ENCODE measurements around the gene MDP1.
A peak's percentile ranks its signal among the peaks of the same experiment; 100 is the strongest.

Gene MDP1

DNA sequence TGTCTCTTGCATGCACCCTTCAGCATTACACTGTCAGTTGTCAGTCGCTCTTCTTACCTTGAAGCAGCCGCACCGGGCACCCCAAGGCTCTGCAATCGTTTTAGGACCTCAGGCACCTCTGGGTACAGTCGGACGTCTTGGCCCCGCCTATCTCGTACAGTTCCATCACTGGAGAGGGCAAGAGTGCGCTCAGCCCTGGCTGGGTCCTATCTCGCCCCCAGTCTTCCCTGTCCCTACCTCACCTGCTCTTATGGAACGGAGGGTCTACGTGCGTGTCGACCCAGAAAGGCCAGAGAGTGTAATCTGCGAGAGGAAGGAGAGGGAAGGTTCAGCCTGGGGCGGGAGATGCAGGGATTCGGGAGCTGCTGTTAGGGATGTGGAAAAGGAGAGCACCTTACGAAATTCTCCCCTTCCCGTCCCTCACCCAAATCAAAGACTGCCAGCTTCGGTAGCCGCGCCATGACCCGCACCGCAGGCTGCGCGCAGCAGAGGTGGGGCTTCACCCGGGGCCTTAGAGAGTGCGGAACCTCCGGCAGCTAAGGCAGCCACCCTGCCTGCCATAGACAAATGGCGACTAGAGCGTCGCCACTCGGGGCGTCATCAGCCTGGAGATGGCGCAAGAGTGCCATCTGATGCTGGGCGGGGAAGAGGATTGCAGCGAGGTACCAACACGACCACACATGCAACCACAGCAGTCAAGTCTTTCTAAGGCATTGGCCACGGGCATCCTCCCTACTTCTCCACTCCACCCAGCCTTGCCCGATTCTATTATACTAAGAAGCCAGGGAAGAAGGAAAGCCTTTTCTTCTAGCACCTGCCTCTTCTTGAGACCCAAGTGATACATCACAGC is at the start of gene MDP1:
MDP1 (minus strand) TSS at position 572 of the 850 bp plus-strand sequence; CDS start at position 461, 111 bp downstream.
- peak; percentile 88 for DNase-seq (ENCODE audit: low spot score)

DNA sequence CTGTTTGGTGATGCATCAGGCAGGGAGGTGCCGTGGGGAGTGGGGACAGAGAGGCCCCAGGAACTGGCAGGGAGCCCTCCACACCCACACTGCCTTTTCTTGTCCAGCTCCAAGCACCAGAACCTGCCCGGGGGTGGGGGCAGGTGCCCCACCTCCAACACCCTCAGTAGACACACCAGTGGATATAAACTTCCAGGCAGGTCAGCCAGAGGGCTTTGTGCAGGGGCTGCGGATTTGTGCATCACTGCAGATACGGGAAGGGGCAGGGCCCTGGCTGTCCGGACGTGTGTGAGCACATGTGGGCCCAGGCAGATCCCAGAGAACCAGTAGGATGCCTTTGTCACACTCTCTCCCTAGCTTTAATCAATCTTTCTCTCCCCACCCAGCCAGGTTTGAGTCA is 48.4 kb upstream of the MDP1 start:
- DNase-seq (ENCODE audit: low spot score): no peak

DNA sequence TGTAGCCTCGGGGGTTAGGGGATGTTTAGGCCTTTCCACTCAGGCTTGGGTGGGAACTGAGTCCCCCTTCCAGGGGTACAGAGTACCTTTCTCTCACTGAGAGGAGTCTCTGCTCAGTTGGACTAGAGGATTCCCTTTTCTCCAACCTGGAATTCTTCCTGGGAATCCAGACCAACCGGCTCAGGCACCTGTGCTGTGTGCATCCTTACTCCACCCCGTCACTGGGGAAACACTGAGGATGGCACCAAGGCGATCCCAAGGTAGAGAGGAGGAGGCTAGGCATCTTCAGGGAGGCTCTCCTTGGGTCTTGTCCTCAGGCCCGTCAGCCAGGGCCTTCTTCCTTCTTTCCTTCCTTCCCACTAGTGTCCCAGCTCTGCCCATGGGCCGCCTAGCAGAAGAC is 48.0 kb upstream of the MDP1 start:
- DNase-seq (ENCODE audit: low spot score): no peak

DNA sequence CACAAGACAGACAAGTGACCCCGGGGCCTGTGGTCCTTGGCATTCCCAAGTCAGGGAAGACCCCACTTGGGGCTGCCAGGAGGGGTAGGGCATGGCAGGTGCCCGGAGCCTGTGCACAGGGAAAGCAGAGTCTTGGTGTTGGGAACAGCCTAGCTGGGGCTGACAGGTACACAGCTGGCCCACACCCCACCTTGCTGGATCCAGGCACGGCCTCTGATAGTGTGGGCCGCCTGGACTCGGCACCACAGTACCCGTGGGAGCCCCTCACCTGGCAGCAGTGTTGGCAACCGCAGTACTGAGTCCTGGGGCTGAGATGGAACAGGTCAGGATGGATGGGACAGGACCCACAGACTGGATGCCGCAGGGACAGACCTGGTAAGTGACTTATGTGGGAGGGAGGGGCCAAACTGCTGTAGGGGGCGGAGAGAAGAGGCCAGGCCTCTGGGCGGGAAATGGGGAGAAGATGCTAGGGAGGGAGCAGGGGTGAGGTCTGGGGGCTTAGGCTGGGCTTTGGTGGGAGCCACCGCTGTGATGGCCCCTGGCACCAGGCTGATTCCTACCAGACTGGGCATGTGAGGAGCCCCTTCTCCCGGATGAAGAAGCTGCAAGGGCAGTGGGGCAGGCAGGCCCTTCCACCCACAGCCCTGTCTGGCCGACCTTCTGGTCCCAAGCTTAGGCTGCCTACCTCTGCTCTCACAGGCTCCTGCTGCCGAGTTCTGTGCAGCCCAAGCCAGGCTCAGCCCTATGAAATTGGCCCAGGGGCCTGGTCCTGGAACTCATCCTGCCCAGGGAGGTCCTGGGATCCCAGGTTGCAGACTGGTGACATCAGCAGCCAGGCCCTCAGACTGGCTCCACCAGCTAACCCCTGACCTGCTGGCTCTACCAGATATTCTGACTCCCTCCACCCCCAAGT is 47.2 kb upstream of the MDP1 start, which contains the start of gene TGM1:
TGM1 (minus strand) TSS at position 357 of the 913 bp plus-strand sequence. CDS start 825 bp downstream, outside the sequence.
- DNase-seq (ENCODE audit: low spot score): no peak

DNA sequence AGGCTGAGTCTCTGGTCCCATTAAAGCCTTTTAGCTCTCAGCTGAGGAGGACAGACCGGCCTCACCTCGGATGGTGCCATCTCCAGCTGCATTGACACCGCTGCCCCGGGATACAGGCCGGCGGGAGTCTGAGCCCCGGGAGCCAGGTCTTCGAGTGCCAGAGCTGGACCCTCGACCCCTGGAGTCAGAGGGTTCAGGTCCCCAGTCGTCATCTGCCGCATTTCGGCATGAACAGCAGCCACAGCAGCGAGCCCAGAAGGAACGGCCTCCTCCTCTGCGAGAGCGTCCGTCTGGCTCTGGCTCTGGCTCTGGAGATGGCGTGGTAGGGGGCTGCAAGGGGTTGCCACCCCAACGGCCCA is 46.1 kb upstream of the MDP1 start:
- DNase-seq (ENCODE audit: low spot score): no peak

DNA sequence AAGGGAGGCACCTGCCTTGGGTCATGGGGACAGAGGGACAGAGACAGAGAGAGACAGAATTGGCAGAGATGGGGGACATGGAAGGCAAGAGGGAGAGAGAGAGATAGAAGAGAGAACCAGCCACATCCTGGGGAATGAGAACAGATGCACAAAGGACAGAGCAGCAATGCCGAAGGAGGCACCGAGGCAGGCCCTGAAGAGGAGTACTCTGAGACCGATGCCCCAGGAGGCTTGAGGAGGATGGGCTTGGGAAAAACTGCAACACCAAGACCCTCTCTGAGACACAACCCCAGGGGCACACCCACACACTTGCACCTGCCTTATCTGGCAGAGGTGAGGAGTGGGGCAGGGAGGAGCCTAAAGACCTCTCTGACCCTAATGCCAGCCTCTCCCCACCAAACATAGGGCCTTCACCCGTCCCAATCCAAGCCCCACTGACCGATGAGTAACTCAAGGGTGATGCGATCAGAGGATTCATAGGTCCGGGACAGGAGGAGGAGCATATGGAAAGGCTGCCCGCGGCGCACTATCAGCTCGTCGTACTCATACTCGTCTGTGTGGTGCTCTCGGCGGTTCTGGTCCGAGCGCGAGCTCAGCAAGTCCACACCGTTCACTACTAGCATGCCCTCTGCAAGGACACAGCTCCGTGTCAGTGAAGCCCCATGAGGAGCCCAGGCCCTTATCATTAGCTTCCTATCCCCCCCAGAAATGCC is 45.5 kb upstream of the MDP1 start:
- no peak for DNase-seq (ENCODE audit: low spot score)

DNA sequence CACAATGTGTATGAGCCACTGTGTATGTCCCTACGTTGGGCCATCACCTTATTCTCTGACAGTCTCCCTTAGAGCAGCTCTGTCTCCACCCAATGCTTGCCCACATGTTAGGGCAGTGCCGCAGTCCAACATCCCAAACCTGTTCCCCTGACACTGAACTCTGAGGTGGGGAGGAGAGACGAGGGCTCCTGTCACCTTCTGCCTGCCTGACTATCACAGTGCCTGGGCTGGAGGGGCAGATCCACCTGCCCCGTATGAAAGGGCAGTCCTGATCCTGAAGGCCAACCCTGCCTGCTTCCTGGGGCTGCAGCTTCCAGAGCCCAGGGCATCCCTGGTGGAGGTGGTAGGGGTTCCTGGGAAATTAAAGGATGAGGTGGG is 44.9 kb upstream of the MDP1 start:
- no peak for DNase-seq (ENCODE audit: low spot score)

DNA sequence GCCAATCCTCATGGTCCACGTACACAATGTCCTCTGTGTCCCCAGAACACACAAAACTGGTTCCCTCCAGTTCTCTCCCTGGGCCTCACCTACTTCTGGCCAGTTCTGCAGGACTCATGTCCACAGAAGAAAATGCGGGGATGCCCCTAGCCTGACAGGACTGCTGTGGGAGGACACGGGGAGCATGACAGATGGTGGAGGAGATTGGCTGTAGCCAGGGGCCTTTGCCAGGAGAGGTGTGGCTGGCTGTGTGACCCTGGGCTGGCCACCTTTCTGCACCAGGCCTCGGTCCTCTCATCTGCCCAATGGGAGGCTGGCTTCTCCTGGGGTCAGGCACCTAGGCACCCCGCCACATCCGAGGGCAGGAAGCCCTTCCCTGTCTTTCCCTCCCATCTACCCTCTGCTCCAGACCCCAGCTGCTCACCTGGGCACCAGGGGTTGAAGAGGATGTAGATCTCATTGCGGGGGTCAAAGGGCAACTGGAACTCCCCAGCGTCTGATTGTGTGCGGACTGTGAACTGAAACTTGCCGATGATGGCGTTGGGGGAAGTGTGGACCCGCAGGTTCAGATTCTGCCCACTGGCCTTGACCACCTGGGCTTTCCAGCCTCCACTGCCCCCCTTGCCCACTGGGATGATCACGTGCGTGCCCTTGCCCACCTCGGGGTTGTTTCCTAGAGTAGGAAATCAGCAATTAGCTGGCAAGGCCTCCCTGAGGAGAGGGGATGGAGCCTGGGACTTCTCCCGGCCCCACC is 44.3 kb upstream of the MDP1 start:
- no peak for DNase-seq (ENCODE audit: low spot score)

DNA sequence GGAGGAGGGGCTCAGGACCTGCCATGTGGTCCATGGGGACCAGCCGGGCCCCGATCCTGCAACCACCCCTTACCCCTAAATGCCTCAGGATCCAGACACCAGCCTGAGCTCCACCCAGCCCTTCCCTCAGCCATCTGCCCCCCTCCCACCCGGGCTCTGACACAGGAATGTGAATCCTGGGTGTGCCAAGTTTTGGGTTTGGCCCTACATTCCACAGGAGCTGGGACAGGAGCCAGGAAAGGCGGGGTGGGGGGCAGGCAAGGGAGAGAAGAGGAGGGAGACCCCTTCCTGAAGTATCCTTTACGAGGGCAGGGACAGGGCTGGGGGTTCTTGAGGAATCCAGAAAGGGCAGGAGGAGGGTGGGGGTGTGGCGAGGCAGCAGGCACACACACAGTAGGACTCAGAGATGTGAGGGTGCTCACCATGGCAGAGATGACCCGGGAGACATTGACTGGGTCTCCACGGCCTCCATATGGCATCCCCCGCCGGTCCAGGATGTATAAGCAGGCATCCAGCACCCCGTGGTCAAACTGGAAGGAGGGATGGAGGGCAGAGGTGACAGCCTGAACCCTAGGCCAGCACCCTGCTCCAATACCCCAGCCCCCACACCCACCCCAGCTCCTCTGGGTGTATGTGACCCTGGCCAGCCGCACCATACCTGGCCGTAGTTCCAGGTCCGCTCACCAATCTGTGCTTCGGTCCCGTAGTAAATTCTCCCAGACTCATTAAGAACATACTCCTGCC is 43.6 kb upstream of the MDP1 start:
- no peak for DNase-seq (ENCODE audit: low spot score)

DNA sequence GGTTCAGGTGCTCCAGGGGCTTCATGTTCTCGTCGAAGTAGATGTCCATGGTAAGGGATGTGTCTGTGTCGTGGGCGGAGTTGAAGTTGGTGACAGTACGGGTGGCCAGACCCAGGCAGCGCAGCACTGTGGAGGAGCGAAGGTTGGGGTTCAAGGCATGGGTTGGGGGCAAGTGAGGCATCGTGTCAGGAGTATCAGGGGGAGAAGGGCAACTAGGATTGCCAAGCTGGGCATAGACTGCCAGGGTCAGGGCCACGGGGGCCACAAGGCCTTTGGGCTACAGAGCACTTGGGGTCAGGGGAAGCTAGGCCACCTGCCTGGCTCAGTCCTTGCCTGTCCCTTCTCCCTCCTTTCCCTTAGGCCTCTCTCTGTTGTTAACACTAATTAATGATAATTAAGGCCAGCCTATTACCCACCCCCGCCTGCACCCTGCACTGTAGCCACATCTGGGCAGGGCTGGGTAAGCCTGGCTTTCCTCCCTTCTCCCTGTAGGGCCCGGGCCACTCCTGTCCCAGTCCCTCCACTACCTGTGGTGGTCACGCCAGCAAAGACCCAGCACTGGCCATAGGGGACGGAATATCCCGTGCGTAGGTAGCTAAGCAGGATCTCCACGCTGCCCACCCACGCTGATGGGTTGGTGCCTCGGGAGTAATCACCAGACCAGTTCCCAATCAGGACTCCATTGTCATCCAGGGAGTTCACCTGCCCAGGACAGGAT is 42.8 kb upstream of the MDP1 start:
- DNase-seq (ENCODE audit: low spot score): no peak

DNA sequence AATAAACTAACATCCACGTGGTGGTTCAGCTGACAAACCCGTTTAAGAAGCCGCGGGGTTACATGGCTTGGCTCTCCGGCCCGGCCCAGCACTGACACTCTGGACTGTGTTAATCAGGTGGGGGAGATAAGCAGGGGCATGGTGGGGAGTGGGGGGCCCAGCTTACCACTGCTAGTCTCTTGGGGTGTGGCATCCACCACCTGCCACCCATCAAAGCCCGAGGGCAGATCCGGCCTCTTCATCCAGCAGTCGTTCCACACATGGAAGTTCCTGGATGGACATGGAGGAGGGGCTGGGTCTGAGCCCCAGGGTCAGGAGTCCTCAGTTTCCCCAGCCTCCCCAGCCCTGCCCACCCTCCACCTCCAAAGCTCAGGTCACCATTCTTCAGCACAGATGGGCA is 42.3 kb upstream of the MDP1 start:
- DNase-seq (ENCODE audit: low spot score): no peak

DNA sequence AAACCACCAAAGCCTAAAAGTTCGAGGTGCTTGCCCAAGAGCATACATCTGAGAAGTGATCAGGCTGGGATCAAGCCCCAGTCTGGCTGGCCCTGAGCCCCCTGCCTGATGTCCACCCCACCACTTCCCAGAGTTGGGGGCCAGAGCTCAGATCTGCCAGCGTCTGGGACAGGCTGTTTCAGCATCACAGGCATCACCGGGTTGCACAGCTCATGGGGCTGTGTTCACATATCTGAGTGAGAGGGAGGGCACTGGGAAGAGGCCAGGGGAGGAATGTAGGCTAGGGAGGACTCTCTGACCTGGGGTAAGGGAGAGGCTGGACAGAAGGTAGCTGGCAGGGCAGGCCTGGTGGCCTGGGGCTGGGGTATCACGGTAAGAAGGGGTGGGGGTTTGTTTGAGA is 41.1 kb upstream of the MDP1 start:
- DNase-seq (ENCODE audit: low spot score): no peak

DNA sequence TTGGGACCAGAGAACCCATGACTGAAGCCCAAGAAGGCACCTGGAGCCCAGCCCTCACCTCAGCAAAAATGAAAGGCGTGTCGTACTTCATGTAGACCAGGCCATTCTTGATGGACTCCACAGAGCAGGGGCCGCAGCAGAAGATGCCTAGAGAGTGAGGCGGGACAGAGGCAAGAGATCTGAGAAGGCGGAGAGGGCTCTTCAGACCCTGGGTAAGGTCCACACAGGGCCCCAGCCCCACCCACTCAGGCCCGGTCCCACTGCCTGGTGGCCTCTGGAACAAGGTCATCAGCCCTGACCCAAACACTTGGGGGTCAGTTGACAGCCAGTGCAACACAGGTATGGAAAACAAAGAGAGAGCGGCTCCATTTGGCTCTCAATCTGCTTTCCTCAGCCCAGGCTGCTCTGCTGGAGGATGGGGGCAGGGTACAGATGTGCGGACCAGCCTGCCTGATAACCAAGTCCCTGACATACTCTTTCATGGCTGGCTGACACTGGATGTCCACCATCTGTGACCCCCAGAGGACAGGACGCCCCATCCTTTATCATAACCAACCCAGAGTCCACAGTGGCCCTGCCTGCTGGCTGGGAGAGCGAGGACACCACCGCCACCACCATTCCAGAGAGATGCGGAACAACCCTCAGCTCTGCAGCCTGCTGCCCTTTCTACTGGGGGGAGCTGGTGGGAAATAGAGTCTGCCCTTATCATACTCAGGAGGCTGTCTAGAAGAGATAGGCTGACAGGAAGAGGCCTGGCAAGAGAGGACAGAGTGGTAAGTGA is 40.3 kb upstream of the MDP1 start:
- DNase-seq (ENCODE audit: low spot score): no peak

DNA sequence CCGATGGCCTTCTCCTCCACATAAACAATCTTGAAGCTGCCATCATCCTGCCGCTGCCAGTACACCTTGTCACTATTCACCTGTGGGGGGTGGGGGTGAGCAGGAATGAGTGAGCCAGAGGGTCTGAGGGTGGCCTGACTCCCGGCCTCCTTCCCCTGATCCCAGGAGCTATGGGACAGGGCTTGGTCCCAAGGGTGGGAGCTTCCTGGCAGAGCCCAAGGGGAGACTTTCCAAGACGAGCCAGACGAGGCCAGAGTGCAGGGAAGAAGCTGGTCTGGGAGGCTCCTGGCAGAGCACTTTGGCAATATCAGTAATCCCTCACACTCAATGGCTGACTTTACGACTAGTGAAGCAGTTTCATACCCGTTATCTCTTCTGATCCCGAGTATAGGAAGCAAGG is 39.6 kb upstream of the MDP1 start:
- DNase-seq (ENCODE audit: low spot score): no peak

DNA sequence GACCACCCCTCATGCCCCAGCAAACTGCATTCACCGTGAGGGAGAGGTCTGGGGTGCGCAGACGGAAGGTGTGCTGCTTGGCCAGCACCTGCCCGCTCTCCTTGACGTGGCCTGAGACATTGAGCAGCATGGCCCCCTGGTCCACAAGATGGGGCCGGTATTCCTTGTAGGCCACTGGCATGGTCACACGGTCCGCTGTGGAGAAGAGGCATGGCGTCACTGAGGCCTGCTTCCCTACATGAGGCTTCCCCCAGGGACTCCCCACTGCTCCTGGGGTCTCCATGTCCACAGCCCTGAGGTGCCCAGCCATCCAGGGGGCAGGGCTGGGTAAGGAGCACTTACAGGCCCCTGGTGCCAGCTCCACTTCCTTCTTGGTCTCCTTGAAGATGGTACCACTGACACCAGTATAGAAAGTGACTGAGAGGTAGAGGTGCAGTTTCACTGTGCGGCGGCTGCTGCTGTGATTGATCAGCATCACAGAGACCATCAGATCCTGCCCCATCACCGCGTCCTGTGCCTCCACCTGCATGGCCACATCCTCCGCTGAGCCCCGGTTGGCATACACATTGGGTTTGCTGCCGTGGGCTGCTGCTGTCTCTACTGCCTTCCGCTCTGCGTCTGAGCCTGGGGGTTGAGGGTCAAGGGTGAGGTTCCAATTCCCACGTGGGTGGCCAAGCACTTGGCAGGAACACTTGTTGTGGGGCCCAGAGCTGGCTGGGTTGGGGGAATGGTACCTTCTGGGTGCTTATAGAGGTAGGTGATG is 38.9 kb upstream of the MDP1 start:
- DNase-seq (ENCODE audit: low spot score): no peak

DNA sequence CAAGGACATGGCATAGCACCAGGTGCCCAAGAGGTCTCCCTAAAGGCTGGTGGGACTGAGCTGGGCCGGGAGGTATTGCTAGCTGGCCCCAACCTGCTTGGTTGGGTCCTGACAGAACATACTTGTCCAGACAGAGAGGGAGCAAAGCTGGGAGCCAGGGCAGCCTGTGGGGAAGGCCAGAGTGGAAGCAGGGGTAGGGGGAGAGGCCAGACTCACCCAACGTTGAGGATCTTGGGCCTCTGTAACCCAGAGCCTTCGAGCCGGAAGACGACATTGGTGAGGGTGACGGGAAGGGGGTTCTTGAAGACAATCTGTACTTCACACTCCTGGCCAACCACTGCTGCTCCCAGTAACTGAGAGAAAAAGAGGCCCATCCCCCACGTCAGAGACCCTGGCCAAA is 38.1 kb upstream of the MDP1 start:
- no peak for DNase-seq (ENCODE audit: low spot score)

DNA sequence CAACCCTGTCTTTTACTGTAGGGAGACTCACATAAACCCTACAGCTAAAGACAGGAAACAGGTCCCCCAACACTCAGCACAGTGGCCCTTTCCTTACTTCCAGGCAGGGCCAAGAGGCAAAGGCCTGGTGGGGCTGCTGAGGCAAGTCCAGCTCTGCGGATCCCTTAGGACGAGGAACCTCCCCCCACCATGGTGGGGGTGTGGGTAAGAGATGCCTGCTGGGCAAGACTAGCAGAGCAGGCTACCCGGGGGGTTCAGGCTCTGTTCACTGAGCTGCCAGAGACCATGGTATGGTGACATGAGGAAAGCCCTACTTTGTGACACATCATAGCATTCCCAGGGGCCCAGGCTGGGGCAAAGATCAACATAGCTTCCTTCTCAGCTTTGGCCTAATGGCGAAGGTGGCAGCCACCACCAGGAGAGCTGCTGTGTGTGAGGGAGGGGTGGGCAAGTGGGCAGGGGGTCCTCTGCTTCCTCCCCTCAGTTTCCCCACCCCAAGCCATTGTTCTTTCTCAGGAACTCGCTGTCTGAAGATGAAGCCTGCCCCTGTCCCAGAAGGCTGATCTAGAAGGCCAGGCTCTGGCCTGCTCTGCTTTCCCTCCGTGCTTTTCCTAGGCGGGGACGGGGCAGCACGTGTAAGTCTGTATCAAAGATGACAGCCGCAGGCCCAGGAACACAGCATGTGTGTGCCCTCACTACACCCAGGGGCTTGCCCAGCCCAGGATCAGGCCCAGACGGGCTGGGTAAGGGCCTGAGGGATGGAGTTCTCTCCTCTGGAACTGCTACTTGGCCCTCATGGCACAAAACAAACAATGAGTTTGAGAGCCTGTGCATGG is 36.6 kb upstream of the MDP1 start:
- no peak for DNase-seq (ENCODE audit: low spot score)

DNA sequence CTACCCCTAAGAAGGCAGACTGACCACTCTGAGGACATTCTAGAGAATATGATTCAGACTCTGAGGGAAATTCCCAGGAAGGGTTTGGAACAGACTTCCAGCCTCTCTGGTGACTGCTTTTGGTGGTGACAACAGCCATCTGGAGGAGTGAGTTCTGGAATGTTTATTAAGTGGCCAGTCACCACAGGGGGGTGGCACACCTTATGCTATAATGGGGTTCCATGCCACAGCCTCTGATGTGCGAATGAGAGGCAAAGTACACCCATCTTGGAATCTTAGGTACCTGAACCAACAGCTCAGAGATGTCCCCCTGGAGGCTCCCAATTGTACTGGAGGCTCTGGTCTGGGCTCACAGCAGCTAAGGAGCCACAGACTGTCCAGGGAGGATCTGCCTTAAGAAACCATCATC is 36.0 kb upstream of the MDP1 start:
- DNase-seq (ENCODE audit: low spot score): no peak
